ENCODE results near the gene KIRREL1. TPM values are rescaled to one million over a fixed set of nuclear protein-coding genes. Genes with fewer than 3 reads are reported as not detected.

The KIRREL1 gene
- total and polyA plus RNA-seq, 2 of the 8 experiments (the other 6 are each of a cell fraction or from before 2014, with no cell fraction given): 14.2 to 39.0 TPM

DNA sequence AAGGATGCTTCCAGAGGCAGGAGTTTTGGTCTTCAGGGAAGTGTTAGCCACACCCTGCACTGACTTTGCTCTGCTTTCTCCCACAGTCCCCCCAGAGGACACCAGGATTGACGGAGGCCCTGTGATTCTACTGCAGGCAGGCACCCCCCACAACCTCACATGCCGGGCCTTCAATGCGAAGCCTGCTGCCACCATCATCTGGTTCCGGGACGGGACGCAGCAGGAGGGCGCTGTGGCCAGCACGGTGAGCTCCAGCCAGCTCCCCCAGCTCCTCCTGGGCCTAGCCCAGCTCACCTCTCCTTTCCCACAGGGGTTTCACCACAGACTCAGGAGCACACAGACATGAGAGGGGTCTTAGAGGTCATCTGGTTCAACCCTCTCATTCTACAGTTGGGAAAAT is 90.9 kb downstream of the KIRREL1 start:
- H4K5ac ChIP-seq (ENCODE audit: insufficient read length, low read depth, low read length): no peak overlapping the region
- H2BK120ac ChIP-seq (replicated peaks; ENCODE audit: low read depth, low read length): no peak overlapping the region
- H3K4ac ChIP-seq (replicated peaks; ENCODE audit: insufficient read length, low read depth, low read length): no peak overlapping the region
- H3K18ac ChIP-seq (ENCODE audit: extremely low read depth, low read length): no peak overlapping the region
- H3K79me1 ChIP-seq (ENCODE audit: low read depth, low read length): no peaks in the 10 kb centered on the region; the same call in 1 of the 2 replicates
- H3K36me3 ChIP-seq (ENCODE audit: control insufficient read depth in 2 of 4, insufficient read depth in 4 of 4, low read length in 3 of 4): peaks cover 3 to 29% (median 24%) of the 10 kb centered on the region in 4 experiments; a peak in 7 of 8 replicates
- H2BK15ac ChIP-seq (ENCODE audit: low read length): no peak overlapping the region
- H4K8ac ChIP-seq (ENCODE audit: extremely low read depth, insufficient read depth, low read length): no peak overlapping the region
- H3K9me3 ChIP-seq (ENCODE audit: insufficient read depth in 2 of 2, low read depth in 1 of 2, low read length in 1 of 2): no peaks in the 10 kb centered on the region
- no peak for TF ChIP-seq RBBP5 (IDR thresholded peaks at IDR 0.05; ENCODE audit: borderline replicate concordance, low read depth, low read length)
- no peak for TF ChIP-seq SP2 (IDR thresholded peaks at IDR 0.05; ENCODE audit: low read length)
- TF ChIP-seq CHD2 (IDR thresholded peaks at IDR 0.05; ENCODE audit: low read length): no peak
- no peak for TF ChIP-seq NRF1 (IDR thresholded peaks at IDR 0.05; ENCODE audit: low read depth, low read length)
- no peak for TF ChIP-seq RXRA (IDR thresholded peaks at IDR 0.05; ENCODE audit: insufficient read depth, low read depth, low read length)
- no peak for TF ChIP-seq KDM5A (IDR thresholded peaks at IDR 0.05; ENCODE audit: low read length)
- no peak for TF ChIP-seq RNF2 (IDR thresholded peaks at IDR 0.05; ENCODE audit: borderline replicate concordance, low read depth, low read length, missing control alignments, poor library complexity, severe bottlenecking)
- TF ChIP-seq YY1 (IDR thresholded peaks at IDR 0.05; ENCODE audit: low read depth, low read length): no peak
- no peak for TF ChIP-seq GTF2F1 (IDR thresholded peaks at IDR 0.05; ENCODE audit: borderline replicate concordance, low read depth, low read length)
- no peaks in the 10 kb centered on the region for H3K23me2 ChIP-seq (ENCODE audit: low read depth, low read length)
- CTCF ChIA-PET (ENCODE audit: partially characterized antibody): interaction anchor here (0.8 to 7.3 kb wide), 23 partner anchors 9 to 121 kb away, joined by 3 to 163 read pairs (median 5); partner anchors contain the start of gene KIRREL1
- H3K23ac ChIP-seq (ENCODE audit: insufficient read length): no peak overlapping the region
- no peaks in the 10 kb centered on the region for H3K27me3 ChIP-seq (replicated peaks in 1 of 4; ENCODE audit: control insufficient read depth in 3 of 4, extremely low read depth in 1 of 4, insufficient read depth in 3 of 4, low read length in 3 of 4)
- H3K4me3 ChIP-seq (ENCODE audit: extremely low read depth in 1 of 4, insufficient read depth in 2 of 4, low read depth in 3 of 4, low read length in 4 of 4): no peak overlapping the region
- no peak overlapping the region for H2BK5ac ChIP-seq (ENCODE audit: low read depth, low read length)
- no peak overlapping the region for H2AFZ ChIP-seq (ENCODE audit: low read length)
- no peak overlapping the region for H2AK5ac ChIP-seq (ENCODE audit: low read depth, low read length)
- H3K4me2 ChIP-seq (ENCODE audit: insufficient read depth in 1 of 2, low read depth in 2 of 2, low read length in 2 of 2): no peak overlapping the region
- H3K79me2 ChIP-seq (ENCODE audit: control insufficient read depth in 1 of 2, insufficient read depth in 2 of 2, low read length in 2 of 2): no peaks in the 10 kb centered on the region
- H3K9ac ChIP-seq (replicated peaks in 1 of 4; ENCODE audit: extremely low read depth in 1 of 4, low read depth in 3 of 4, low read length in 3 of 4): no peak overlapping the region
- DNase-seq (ENCODE audit: low read depth in 1 of 2, low spot score in 2 of 2) (no peak), FAIRE-seq (no peak)
- POLR2A ChIA-PET (ENCODE audit: partially characterized antibody): interaction anchor here (1.8 kb wide), 1 partner anchor 92 kb away, joined by 4 read pairs; no protein-coding TSS in a partner anchor
- H3K27ac ChIP-seq (ENCODE audit: low read depth, low read length): no peak overlapping the region
- H3K56ac ChIP-seq (replicated peaks; ENCODE audit: insufficient read length, low read depth, low read length): no peak overlapping the region
- H2BK12ac ChIP-seq (ENCODE audit: low read depth, low read length): no peak overlapping the region
- peaks cover 0 to 3% (median under 1%) of the 10 kb centered on the region in 4 experiments; a peak in 3 of 7 replicates for H3K4me1 ChIP-seq (replicated peaks in 1 of 4; ENCODE audit: control insufficient read depth in 3 of 4, insufficient read depth in 4 of 4, low read length in 3 of 4)
- H4K20me1 ChIP-seq (replicated peaks in 1 of 2; ENCODE audit: control insufficient read depth in 1 of 2, insufficient read depth in 2 of 2, low read length in 2 of 2): peaks cover 0 to 4% of the 10 kb centered on the region in 2 experiments
- no peak overlapping the region for H2BK20ac ChIP-seq (ENCODE audit: low read length)
- WGBS, 2 experiments (ENCODE audit: extremely low coverage in 1 of 2, insufficient coverage in 1 of 2, insufficient read length in 1 of 2, insufficient replicate concordance in 2 of 2, low coverage in 1 of 2, low lambda C conversion rate in 2 of 2, missing lambda C conversion rate in 1 of 2): 90% methylated on average over 8 of the region's 8 CpGs; no CpG with 5 or more reads in 1 of the 2 experiments
- no peak overlapping the region for H4K91ac ChIP-seq (replicated peaks; ENCODE audit: insufficient read length, low read length)
- no peak overlapping the region for H3K14ac ChIP-seq (ENCODE audit: insufficient read length)
